Urothelium cell line (cell line): ENCODE results near the gene PSMA5.
"Not testable (repeated sequence)": the region's sequence is repeated elsewhere in the genome, so short reads cannot be mapped to it uniquely, and the experiment has no call there.

ENCODE experiments used
- DNase-seq: peaks from one replicate; pipeline ENCODE4 v3.0.0; 2011; ENCODE audit warnings: low spot score, mixed read lengths
- FAIRE-seq: peaks from 2 replicates; lab custom pipeline; 2011; peaks lifted over from hg19 to GRCh38; lab: Jason Lieb, UNC

The PSMA5 gene

GRCh38 chr1:109392788-109393616, 33.2 kb downstream of the PSMA5 start:
- DNase-seq (no peak), FAIRE-seq (no peak)

- FAIRE-seq (no peak), DNase-seq (no peak)
These were observed 34.0 kb downstream of the PSMA5 start for GRCh38 chr1:109392037-109392787.

- no peak for FAIRE-seq
- no peak for DNase-seq
These were observed 34.6 kb downstream of the PSMA5 start for GRCh38 chr1:109391626-109392025.

- no peak for DNase-seq
- no peak for FAIRE-seq
These were observed 35.1 kb downstream of the PSMA5 start for GRCh38 chr1:109391157-109391556.

GRCh38 chr1:109389638-109390341, 36.5 kb downstream of the PSMA5 start:
- no peak for FAIRE-seq
- no peak for DNase-seq

GRCh38 chr1:109388884-109389637, 37.2 kb downstream of the PSMA5 start:
- FAIRE-seq, result no peak
- DNase-seq, result no peak

- FAIRE-seq, result no peak
- no peak for DNase-seq
These were observed 38.0 kb downstream of the PSMA5 start for GRCh38 chr1:109388208-109388711.

- FAIRE-seq (no peak), DNase-seq (no peak)
These were observed 40.1 kb downstream of the PSMA5 start for GRCh38 chr1:109386054-109386717.

- FAIRE-seq (no peak), DNase-seq (no peak)
These were observed 40.8 kb downstream of the PSMA5 start for GRCh38 chr1:109385417-109385816.

- DNase-seq (no peak), FAIRE-seq (no peak)
These were observed 42.4 kb downstream of the PSMA5 start for GRCh38 chr1:109383854-109384253.

GRCh38 chr1:109383087-109383779, 43.0 kb downstream of the PSMA5 start:
- no peak for FAIRE-seq
- DNase-seq, result no peak

- FAIRE-seq (no peak), DNase-seq (no peak)
These were observed 44.7 kb downstream of the PSMA5 start for GRCh38 chr1:109381573-109381972.

- DNase-seq, result no peak
- no peak for FAIRE-seq
These were observed 46.3 kb downstream of the PSMA5 start for GRCh38 chr1:109379907-109380306.

GRCh38 chr1:109379422-109379821, 46.8 kb downstream of the PSMA5 start:
- no peak for FAIRE-seq
- DNase-seq, result no peak

- FAIRE-seq (peak; percentile 5), DNase-seq (no peak)
These were observed 48.5 kb downstream of the PSMA5 start for GRCh38 chr1:109377698-109378097.

- FAIRE-seq, result not testable (repeated sequence)
These were observed 52.6 kb downstream of the PSMA5 start for GRCh38 chr1:109373696-109374095.

GRCh38 chr1:109373126-109373525, 53.1 kb downstream of the PSMA5 start:
- no peak for DNase-seq
- no peak for FAIRE-seq

More at GRCh38 chr1:109373696-109374095, 52.6 kb downstream of the PSMA5 start:
- not testable (repeated sequence) for DNase-seq

- no peak for DNase-seq
- FAIRE-seq, result no peak
These were observed 54.0 kb downstream of the PSMA5 start for GRCh38 chr1:109372281-109372680.

- DNase-seq, result peak; percentile 53
- no peak for FAIRE-seq
These were observed 54.9 kb downstream of the PSMA5 start for GRCh38 chr1:109371341-109371739.
